Measurements from ENCODE around the gene TBC1D2B. TPM values are rescaled to one million over a fixed set of nuclear protein-coding genes. Genes with fewer than 3 reads are reported as not detected.

TBC1D2B gene
- 30.6 and 31.4 TPM in 2 replicates for total RNA-seq (2014; rRNA removed; shearing (Covaris generic); ENCODE audit: low replicate concordance)

DNA sequence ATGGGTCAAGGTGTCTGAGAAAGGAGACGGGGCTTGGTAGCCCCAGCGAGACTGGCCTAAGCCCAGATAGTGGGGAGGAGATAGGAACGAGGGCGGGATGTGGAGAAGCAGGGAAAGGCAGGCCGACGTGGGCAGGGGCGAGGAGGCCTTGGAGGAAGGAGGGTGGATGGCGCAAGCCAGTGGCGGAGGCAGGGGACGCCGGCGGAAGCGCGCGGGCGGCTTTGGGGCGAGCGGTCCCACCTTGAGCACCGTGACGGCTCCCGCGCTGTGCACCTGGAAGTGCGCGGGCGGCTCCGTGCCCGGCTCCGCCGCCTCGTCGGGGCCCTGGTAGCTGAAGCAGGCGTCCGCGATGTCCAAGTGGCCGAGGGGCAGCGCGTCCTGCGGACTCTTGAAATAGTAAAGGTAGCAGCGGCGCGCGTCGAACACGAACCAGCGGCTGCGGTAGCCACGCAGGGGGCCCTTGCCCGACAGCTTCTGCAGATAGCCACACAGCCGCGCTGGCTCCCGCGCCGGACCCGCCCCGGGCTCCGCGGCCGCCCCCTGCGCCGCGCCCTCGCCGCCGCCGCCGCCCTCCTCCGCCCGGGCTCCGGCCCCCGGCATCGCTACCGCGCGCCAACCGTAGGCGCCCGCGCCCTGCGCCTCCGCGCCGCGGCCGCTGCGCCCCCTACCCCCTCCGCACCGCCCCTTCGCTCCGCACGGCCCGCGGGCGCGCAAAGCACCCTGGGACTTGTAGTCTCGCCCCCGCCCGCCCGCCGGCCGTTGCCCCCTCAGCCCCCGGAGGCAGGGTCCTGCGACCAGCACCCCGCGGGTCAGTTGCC is at the start of gene TBC1D2B:
TSS of gene TBC1D2B (minus strand) at position 659 of the 818 bp plus-strand sequence. CDS start at position 600, 59 bp downstream.
- no peaks in the 10 kb centered on the region for H3K27me3 ChIP-seq
- DNase-seq = peak; percentile 68
- H3K36me3 ChIP-seq = 0 out of 2 replicates have a peak, but pooled peaks cover 2% of the 10 kb centered on the region
- no peaks in the 10 kb centered on the region for H3K9me3 ChIP-seq
- peak within 1 kb of the TSS; percentile 81 for H3K4me3 ChIP-seq

DNA sequence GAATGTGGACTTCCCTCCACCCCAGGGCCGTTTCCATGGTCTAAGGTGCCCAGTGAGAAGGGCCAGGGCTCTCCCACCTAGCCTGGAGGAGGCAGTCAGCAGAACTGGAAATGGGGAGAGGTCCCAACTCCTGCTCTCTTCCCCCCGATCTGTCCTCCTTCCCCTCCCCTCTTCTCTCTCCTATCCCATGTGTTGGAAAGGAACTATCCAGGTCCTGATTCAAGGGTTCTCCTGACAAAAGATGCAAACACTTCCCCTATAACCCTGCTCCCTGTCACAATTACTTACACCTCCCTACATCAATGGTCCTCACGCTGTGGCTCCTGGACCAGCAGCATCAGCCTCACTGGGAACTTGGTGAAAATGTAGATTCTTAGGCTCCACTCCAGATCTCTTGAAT is 47.8 kb upstream of the TBC1D2B start:
- no peak overlapping the region for H3K4me3 ChIP-seq
- H3K27me3 ChIP-seq = no peaks in the 10 kb centered on the region
- H3K36me3 ChIP-seq = no peaks in the 10 kb centered on the region
- no peaks in the 10 kb centered on the region for H3K9me3 ChIP-seq
- DNase-seq = no peak

DNA sequence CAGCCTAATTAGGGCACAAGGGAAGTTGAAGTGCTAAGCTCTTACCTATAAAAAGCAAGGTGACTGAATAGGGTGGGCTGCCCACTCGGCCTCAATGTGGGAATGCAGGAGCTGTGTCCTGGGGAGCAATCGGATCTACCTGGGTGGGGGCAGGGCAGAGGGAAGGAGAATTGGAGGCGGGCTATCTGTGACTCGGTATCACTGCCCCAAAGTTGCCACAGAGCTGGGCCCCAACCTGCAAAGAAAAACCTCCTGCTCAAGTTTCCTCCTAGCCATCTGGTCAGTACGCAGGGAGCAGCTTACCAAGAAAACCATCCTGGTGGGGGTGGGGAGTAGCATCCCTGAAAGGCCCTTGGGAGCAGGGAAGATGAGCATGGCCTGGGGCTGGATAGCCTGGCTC is 43.0 kb upstream of the TBC1D2B start:
- Histone ChIP-seq H3K4me3 (no peak overlapping the region), H3K36me3 (no peaks in the 10 kb centered on the region), H3K27me3 (no peaks in the 10 kb centered on the region), H3K9me3 (no peaks in the 10 kb centered on the region)
- no peak for DNase-seq

DNA sequence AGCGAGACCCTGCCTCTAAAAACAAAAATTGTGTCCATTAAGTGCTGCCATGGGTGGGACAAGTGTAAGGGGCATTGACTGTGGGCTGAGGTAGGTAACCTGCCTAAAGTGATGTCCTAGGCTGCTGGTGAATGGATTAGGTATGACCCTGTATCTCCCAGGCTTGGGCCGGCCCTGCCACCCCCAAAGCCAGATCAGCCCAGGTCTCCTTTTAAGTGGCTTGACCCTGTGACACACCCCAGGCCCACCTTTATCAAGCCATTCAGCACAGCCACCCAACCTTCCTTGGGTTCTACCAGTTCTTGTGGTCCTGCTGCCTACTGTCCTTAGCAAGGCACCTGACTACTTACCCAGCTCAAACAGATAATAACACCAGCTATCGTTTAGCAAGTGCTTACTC is 35.0 kb upstream of the TBC1D2B start:
- DNase-seq = no peak
- Histone ChIP-seq H3K27me3 (no peaks in the 10 kb centered on the region), H3K4me3 (no peak overlapping the region), H3K9me3 (no peaks in the 10 kb centered on the region), H3K36me3 (no peaks in the 10 kb centered on the region)

DNA sequence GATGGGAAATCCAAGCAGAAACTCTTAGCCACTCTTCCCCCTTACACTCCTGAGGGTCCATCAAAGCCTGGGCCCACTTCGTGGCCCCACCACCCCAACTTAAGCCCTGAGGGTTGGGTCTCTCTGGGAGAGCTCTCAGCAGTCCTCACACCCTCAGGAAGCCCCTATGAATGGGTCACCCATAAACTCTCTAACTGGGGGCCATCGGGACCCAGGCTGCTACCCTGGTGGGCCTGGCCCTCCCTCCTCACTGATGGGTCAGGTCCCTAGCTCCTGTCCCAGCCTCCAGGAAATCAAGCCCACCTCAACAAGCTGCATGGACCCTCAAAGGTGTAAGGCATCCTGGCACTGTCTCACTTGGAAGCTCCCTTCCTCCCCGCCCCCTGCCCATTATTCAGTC is 34.3 kb upstream of the TBC1D2B start:
- Histone ChIP-seq H3K27me3 (no peaks in the 10 kb centered on the region), H3K9me3 (no peaks in the 10 kb centered on the region), H3K4me3 (no peak overlapping the region), H3K36me3 (no peaks in the 10 kb centered on the region)
- no peak for DNase-seq

DNA sequence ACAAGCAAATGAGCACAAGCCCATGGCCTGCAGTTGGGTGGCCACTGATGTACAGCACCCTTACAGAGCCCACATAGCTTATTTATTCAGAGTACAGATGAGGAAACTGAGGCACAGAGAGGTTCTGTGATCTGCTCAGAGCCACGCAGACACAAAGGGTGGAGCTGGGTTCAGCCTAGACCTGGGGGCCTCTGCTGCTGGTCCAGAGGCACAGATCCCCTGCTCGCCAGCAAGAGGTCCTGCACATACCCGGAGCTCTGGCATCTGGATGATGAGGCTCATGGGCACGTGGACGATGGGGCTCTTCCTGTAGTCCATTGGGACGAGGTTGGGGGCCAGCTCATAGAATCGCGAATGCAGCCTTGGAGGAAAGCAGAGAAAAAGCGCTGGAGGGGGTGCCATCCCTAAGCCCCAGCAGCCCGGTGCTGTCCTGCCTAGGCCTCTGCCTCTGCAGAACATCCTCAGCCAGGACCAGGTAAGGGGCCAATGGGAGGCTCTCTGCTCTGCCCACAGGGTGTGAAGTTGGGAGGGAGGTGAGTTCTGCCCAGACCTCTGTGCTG is 33.5 kb upstream of the TBC1D2B start:
- no peak overlapping the region for H3K4me3 ChIP-seq
- no peaks in the 10 kb centered on the region for H3K36me3 ChIP-seq
- H3K27me3 ChIP-seq = no peaks in the 10 kb centered on the region
- no peaks in the 10 kb centered on the region for H3K9me3 ChIP-seq
- DNase-seq = no peak

DNA sequence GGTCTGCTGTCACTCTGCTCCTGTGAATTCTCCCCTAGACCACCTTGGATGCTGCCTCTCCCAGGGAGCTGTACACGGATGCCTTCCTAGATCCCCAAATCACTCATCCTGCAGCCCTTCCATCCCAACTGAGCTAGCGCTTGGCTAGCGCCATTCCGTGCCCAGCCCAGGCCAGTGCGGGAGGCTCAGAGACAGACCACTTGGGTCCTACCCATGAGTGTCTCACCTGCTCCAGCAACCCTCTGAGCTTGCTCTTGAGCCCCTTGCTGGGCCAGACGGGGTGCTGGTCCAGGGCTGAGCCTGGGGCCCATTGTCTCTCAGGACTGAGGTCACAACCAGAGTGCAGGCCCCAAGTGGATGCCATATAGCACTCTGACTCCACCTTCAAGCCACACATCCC is 32.6 kb upstream of the TBC1D2B start:
- no peaks in the 10 kb centered on the region for H3K27me3 ChIP-seq
- H3K9me3 ChIP-seq = no peaks in the 10 kb centered on the region
- H3K36me3 ChIP-seq = no peaks in the 10 kb centered on the region
- no peak overlapping the region for H3K4me3 ChIP-seq
- no peak for DNase-seq

DNA sequence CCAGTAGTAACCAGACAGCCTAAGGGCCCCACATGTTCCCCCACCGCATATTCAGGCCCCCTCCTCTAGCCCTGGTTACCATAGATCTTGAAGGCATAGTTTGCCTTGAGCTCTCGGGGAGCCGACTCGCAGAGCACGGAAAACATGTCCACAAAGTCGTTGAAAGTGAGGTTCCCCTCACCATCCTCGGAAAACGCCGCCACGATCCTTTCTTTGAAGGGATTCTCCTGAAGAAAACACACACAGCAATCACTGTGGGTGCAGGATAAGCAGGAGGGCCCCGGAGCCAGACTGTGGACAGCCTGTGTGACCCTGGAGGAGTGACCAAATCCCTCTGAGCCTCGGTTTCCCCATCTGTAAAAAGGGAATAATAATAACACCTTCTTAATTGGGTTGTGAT is 31.6 kb upstream of the TBC1D2B start:
- no peaks in the 10 kb centered on the region for H3K36me3 ChIP-seq
- H3K9me3 ChIP-seq = no peaks in the 10 kb centered on the region
- DNase-seq = no peak
- H3K27me3 ChIP-seq = no peaks in the 10 kb centered on the region
- H3K4me3 ChIP-seq = no peak overlapping the region

DNA sequence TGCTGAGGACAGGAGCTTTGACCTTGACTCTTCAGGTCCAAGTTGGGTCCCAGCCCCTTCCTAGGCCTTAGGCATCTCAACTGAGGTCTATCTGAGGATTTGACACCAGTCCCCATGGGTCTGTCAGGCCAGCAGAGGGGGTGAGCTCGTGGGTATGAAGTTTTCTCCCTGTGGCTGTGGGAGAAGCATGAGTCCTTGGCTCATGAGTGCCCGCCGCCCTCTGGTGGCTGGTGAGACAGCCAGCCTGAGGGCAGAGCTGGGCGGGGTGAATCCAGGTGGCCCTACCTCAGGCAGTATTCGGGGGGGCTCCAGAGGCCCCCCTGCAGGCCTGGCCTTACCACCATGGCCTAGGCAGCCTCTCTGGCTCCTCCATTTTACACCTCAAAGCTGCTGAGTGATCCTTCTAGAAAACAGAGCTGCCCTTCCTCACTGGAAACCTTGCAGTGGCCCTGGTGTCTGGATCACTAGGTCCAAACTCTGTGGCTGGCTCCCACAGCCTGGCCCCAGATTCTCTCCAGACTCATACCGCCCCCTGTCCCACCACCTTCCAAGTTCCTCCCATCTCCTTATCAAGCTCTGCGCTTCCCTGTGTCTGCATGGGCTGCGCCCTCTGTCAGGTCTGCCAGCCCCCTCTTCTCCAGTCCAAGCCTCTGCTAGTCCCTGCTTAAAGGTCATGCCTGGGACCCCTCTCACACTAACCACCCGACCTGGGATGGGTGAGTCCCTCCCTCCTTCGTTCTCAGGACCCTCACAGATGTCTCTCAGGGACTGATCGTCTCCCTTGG is 31.0 kb upstream of the TBC1D2B start:
- Histone ChIP-seq H3K4me3 (no peak overlapping the region), H3K36me3 (no peaks in the 10 kb centered on the region), H3K9me3 (no peaks in the 10 kb centered on the region), H3K27me3 (no peaks in the 10 kb centered on the region)
- DNase-seq = peak; percentile 82

DNA sequence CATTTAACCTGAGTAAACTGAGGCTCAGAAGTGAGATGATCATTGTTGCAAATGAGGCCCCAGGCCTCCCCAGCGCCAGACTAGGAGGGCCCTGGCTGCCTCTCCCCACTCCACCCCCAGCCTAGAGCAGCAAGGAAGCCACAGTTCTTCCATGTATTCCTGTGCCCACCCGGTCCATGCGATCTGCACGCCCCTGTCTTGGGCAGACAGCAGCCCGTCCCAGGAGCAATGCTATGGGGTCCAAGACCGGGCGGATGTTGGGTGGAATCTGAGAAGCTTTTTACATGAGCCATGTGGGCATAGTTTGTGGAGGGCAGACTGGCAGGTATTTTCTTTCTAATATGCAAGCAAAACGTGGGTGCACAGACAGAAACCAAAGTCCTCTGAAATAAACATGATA is 30.0 kb upstream of the TBC1D2B start:
- Histone ChIP-seq H3K9me3 (no peaks in the 10 kb centered on the region), H3K4me3 (no peak overlapping the region), H3K36me3 (no peaks in the 10 kb centered on the region), H3K27me3 (no peaks in the 10 kb centered on the region)
- no peak for DNase-seq

DNA sequence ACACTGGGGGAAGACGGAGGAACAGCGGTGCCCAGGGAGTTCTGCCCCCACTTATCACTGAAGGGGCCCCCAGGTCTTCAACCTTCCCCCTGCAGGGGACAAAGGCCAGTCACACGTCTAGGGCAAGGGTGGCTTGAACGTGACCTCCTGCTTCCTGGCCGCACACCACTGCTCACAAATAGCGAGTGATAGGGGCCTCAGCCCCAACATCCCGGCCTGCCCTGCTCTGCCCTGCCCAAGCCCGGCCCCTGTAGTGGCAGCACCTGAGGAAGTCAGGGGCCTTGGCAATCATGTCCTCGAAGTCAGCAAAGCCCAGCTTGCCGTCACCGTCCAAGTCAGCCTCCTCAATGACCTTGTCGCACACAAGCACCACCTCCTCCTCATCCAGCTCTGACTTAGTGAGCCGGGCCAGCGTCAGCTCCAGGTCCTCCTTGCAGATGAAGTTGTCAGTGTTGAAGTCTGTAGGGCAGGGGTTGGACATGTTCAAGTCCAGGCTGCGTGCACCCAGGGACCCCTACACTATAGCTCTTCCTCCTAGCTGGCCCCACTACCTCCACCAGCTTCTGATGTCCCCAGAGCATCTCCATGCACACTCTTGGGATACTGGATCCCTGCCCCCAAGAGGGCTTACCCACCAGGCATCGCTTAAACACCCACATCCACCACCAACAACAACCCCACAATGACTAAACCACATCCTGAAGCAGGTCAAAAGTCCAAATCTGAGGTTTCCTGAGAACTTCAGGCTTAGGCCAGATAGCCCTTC is 28.1 kb upstream of the TBC1D2B start:
- H3K9me3 ChIP-seq = no peaks in the 10 kb centered on the region
- DNase-seq = no peak
- no peak overlapping the region for H3K4me3 ChIP-seq
- no peaks in the 10 kb centered on the region for H3K36me3 ChIP-seq
- H3K27me3 ChIP-seq = no peaks in the 10 kb centered on the region

DNA sequence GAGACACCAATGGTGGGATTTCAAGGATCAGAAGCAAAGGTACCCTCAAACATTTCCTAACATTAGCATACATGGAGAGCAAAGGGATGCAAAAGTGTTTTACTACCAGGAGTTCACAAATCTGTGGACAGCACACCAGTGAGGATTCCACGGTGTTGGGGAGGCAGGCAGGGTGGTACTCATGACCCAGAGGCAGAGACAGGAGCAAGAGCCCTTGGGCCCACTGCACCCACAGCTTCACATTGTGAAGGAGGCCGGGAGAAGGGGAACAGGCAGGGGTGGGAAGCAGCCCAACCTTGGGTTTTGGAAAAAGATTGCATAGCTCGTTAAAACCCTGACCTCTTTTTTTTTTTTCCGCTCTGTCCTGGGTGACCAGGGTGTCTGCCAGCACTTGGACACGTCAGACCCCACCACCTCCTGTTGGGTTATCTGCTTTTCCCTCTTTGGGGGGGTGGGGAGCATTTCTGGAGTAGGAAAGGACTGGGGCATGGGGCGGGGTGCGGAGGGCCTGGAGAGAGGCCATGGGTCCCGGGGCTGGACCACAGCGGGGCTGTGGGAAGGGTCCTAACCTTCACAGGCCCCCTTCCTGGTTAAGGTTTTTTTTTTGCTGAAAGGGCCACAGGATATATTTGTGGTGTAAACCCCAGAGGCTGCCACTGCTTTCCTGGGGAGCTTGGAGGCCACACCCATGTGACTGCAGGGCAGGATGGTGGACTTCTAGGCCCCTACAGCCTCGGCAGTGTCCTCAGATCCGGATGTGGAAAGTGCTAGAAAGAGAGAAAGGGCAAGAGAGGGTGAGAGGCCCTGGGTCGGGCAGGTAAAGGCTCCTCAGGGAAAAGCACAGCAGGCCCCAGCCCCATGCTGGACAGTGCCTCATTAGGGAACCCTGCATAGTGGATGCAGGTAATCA is 27.3 kb upstream of the TBC1D2B start:
- no peak for DNase-seq
- Histone ChIP-seq H3K9me3 (no peaks in the 10 kb centered on the region), H3K27me3 (no peaks in the 10 kb centered on the region), H3K4me3 (no peak overlapping the region), H3K36me3 (no peaks in the 10 kb centered on the region)

DNA sequence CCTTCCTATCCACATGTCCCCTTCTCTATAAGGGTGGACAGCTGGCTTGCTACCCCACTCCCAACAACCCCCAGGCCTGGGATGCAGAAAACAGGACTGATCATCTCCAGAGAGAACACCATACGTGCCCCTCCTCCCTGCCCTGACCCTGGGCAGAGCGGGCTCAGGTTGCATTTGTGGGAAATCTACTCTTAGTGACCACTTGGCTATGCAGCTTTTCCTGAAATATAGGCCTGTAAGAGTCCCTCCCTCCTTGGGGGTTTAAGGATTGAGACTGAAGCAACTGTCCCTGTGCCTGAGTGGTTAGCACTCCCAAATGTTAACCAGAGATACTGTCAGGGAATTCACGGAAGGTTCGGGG is 26.6 kb upstream of the TBC1D2B start:
- H3K9me3 ChIP-seq = no peaks in the 10 kb centered on the region
- H3K36me3 ChIP-seq = no peaks in the 10 kb centered on the region
- H3K27me3 ChIP-seq = no peaks in the 10 kb centered on the region
- no peak overlapping the region for H3K4me3 ChIP-seq
- no peak for DNase-seq

DNA sequence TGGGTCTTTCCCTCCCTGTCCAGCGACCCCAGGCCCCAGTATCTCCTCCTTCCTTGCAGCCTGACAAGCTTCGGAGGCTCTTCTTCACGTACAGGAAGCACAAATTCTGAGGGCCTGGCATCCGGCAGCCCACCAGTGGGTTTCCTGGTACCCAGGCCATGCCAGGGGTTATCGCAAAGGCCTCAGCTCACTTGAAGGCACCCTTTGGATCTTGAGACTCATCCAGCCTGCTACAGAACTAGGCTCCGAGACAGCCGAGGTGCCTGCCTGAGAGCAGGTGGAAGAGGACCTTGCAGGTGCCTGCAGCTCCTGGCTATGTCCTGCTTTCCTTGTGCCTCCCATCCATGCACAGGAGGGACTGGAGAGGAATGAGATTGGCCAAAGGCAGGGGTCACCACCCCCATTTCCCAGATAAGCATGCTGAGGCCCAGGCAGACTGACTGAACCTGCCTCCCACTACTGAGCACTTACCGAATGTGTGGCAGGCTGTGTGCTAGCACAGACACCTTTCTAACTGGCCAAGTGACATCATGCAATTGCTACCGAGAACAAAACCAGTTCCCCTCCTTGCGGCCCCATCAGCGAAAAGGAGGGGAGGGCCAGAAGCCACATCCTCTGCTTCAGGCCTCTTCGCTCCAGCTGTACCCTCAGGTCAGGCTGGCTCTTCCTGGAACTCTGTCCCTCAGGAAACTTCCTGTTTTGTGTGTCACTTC is 26.1 kb upstream of the TBC1D2B start:
- Histone ChIP-seq H3K9me3 (no peaks in the 10 kb centered on the region), H3K36me3 (no peaks in the 10 kb centered on the region), H3K4me3 (no peak overlapping the region), H3K27me3 (no peaks in the 10 kb centered on the region)
- DNase-seq = no peak

DNA sequence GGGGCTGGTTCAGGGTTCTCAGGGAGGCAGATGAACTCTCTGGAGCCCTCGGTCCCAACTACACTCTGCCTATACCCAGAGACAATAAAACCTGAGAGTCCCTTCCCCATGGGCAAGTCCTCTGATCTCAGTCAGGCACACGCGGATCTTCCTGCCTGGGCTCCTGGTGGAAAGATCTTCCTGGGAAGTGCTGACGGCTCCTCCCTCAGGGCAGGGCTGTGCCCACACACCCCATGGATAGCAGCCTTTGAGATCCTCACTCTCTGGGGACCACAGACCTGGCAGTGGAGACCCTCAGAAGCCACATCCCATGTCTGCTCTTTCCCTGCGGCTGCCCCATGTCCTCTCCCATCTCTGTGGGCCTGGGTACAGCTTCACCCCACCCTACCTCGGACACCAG is 25.2 kb upstream of the TBC1D2B start:
- Histone ChIP-seq H3K27me3 (no peaks in the 10 kb centered on the region), H3K36me3 (no peaks in the 10 kb centered on the region), H3K9me3 (no peaks in the 10 kb centered on the region), H3K4me3 (no peak overlapping the region)
- no peak for DNase-seq

All from MG63 (cell line).